DND-41 (cell line): ENCODE results near the gene SMAP2.
A peak's percentile ranks its signal among the peaks of the same experiment; 100 is the strongest.
"Not testable (repeated sequence)": the region's sequence is repeated elsewhere in the genome, so short reads cannot be mapped to it uniquely, and the experiment has no call there.

Experiments used
- ATAC-seq: fragments of 200-7000 bp; cut with Tn5 transposase; 3 replicates; pipeline ENCODE4 v1.9.1; 2021; ENCODE audit warnings: low read depth; ENCODE audit not compliant: insufficient read depth
- DNase-seq: peaks from one replicate; pipeline ENCODE4 v3.0.0-alpha.2; 2020
- H2AFZ ChIP-seq: 2 replicates; pipeline ENCODE4 v1.6.0; 2012; ENCODE audit warnings: low read depth, low read length
- H3K27ac ChIP-seq: 2 replicates; pipeline ENCODE4 v1.5.1; 2012; ENCODE audit warnings: low read length, inconsistent platforms
- H3K27me3 ChIP-seq: fragments of 200-600 bp; sonication (generic); 2 replicates; pipeline ENCODE4 v1.6.0; 2012; ENCODE audit warnings: low read length, mild to moderate bottlenecking, inconsistent platforms; ENCODE audit not compliant: insufficient read depth, poor library complexity
- H3K36me3 ChIP-seq: 2 replicates; pipeline ENCODE4 v1.5.1; 2012; ENCODE audit warnings: low read length, inconsistent platforms; ENCODE audit not compliant: insufficient read depth
- H3K4me1 ChIP-seq: 2 replicates; pipeline ENCODE4 v1.5.1; 2012; ENCODE audit warnings: mild to moderate bottlenecking, low read length; ENCODE audit not compliant: insufficient read depth
- H3K4me2 ChIP-seq: 2 replicates; pipeline ENCODE4 v1.6.0; 2012; ENCODE audit warnings: mild to moderate bottlenecking, moderate library complexity, low read length, inconsistent platforms; ENCODE audit not compliant: insufficient read depth
- H3K4me3 ChIP-seq, 2 experiments: fragments of 200-600 bp in 1 of 2; shearing (Covaris generic) in 1 of 2; 2 replicates each; pipeline ENCODE4 v1.5.1; 2012 to 2016; ENCODE audit warnings: inconsistent platforms in 2 of 2, low read length in 2 of 2, mild to moderate bottlenecking in 2 of 2, low read depth in 1 of 2, moderate library complexity in 1 of 2
- H3K79me2 ChIP-seq: 2 replicates; pipeline ENCODE4 v1.6.0; 2012; ENCODE audit warnings: low read length, inconsistent platforms; ENCODE audit not compliant: insufficient read depth
- H3K9ac ChIP-seq: 2 replicates; pipeline ENCODE4 v1.6.0; 2012; ENCODE audit warnings: low read depth, mild to moderate bottlenecking, inconsistent platforms, low read length, moderate library complexity
- H3K9me3 ChIP-seq: 2 replicates; pipeline ENCODE4 v1.5.1; 2012; ENCODE audit warnings: low read length, moderate library complexity, mild to moderate bottlenecking, inconsistent platforms; ENCODE audit not compliant: insufficient read depth, severe bottlenecking
- H4K20me1 ChIP-seq: 2 replicates; pipeline ENCODE4 v1.6.0; 2012; ENCODE audit warnings: low read length; ENCODE audit not compliant: insufficient read depth
- EZH2 ChIP-seq: IDR thresholded peaks from 3 replicates; pipeline ENCODE4 v1.6.1; 2012; ENCODE audit warnings: borderline replicate concordance, low read depth, mild to moderate bottlenecking, moderate library complexity, low read length, inconsistent platforms; ENCODE audit not compliant: severe bottlenecking
- TF ChIP-seq, protein P1 (sequence below): IDR thresholded peaks from 2 replicates; pipeline ENCODE4 v1.5.1; 2012; ENCODE audit warnings: borderline replicate concordance, low read length, moderate library complexity, mild to moderate bottlenecking; ENCODE audit not compliant: poor library complexity, severe bottlenecking; ENCODE audit errors: extremely low read depth

The SMAP2 gene

DNA sequence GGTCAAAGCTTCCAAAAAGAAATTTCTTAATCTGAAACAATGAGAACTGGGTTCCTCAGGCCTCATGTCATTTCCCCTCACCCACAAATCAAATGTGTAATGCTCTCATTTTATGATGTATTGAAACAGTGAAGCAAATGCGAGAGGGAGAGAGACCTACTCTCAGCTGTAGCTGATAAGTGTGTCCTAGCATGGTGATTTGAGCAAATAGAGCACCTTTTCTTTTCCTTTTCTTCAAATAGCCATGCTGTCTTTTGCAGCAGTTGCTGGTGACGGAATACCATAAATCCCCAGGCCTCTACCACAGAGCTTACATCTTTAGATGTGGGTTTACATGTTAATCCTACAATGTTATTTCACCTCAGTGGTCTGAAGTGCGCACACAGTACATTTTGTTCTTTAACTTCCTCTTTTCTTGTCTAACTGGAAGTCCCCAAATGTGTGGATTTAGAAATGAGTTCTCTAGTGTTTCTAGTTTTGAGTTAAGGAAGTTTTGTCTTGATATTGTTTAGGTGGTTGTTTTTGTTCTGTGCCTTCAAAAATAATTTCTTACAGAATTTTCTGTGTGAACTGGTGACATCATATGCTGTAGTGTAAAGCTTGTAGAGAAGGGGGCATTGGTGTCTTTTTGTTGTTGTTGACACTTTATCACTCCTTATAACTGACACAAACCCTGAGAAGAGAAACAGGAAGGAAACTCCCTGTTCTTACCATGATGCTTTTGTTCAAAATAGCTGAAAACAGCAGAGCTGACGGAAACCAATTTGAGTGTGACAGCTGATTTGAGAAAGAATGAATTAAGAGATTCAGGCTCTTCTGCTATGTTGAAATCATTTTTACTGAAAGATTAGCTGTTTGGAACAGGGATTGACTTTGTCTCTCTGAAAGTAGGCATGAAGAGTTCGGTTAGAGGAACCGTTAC, 12.2 kb downstream of the SMAP2 start:
- Histone ChIP-seq H3K9ac (peak overlapping the region; percentile 7; the same call in 1 of the 2 replicates), H3K27ac (peak overlapping the region; percentile 55), H3K27me3 (no peaks in the 10 kb centered on the region), H2AFZ (no peak overlapping the region), H3K4me2 (peak overlapping the region; percentile 53), H3K79me2 (peaks cover 20% of the 10 kb centered on the region), H3K9me3 (no peaks in the 10 kb centered on the region), H3K4me1 (peaks cover 37% of the 10 kb centered on the region), H3K4me3 (peak overlapping the region in 1 of 2 experiments; percentile 21; a peak in 2 of 4 replicates), H4K20me1 (peaks cover 50% of the 10 kb centered on the region), H3K36me3 (no peaks in the 10 kb centered on the region)
- TF ChIP-seq, protein P1, sequence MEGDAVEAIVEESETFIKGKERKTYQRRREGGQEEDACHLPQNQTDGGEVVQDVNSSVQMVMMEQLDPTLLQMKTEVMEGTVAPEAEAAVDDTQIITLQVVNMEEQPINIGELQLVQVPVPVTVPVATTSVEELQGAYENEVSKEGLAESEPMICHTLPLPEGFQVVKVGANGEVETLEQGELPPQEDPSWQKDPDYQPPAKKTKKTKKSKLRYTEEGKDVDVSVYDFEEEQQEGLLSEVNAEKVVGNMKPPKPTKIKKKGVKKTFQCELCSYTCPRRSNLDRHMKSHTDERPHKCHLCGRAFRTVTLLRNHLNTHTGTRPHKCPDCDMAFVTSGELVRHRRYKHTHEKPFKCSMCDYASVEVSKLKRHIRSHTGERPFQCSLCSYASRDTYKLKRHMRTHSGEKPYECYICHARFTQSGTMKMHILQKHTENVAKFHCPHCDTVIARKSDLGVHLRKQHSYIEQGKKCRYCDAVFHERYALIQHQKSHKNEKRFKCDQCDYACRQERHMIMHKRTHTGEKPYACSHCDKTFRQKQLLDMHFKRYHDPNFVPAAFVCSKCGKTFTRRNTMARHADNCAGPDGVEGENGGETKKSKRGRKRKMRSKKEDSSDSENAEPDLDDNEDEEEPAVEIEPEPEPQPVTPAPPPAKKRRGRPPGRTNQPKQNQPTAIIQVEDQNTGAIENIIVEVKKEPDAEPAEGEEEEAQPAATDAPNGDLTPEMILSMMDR, result no peak
- no peak for TF ChIP-seq EZH2
- peak; percentile 64 for DNase-seq
- ATAC-seq, result peak; percentile 99

DNA sequence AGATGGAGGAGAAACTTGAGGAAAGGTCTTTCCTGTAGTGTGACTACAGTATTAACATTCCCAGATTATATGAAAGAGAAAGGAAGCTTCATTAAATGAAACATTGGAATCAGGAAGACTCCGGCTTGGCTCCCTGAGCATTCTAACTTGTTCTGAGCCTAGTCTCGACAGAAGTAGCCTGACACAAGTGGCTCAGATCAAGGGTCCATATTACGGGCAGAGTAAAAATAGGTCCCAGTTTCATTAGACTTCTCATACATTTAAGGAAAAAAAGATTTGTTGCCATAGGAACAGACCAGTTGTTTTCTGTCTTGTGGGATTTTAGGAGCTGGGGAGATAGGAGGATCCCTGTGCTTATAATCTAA, 12.8 kb downstream of the SMAP2 start:
- no peak for DNase-seq
- H3K9me3 ChIP-seq, result no peaks in the 10 kb centered on the region
- H3K4me1 ChIP-seq, result peaks cover 37% of the 10 kb centered on the region
- no peak overlapping the region for H2AFZ ChIP-seq
- peak overlapping the region; percentile 55 for H3K27ac ChIP-seq
- H3K27me3 ChIP-seq, result no peaks in the 10 kb centered on the region
- peaks cover 48% of the 10 kb centered on the region for H4K20me1 ChIP-seq
- H3K36me3 ChIP-seq, result no peaks in the 10 kb centered on the region
- peak overlapping the region; percentile 7; the same call in 1 of the 2 replicates for H3K9ac ChIP-seq
- peak overlapping the region in 1 of 2 experiments; percentile 21; a peak in 2 of 4 replicates for H3K4me3 ChIP-seq
- peak overlapping the region; percentile 53 for H3K4me2 ChIP-seq
- TF ChIP-seq, protein P1, result no peak
- TF ChIP-seq EZH2, result no peak
- no peak for ATAC-seq
- peaks cover 20% of the 10 kb centered on the region for H3K79me2 ChIP-seq

DNA sequence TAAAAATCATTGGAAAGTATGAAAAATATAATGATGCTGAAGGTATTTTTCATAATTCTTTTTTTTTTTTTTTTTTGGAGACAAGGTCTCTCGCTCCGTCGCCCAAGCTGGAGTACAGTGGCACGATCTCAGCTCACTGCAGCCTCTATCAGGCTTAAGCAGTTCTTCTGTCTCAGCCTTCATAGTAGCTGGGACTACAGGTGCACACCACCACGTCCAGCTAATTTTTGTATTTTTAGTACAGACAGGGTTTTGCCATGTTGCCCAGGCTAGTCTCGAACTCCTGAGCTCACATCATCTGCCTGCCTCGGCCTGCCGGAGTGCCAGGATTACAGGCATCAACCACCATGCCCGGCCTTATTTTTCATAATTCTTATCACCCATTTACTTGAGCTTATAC, 13.3 kb downstream of the SMAP2 start:
- no peak overlapping the region for H3K4me3 ChIP-seq
- no peak for DNase-seq
- H3K4me2 ChIP-seq, result 0 out of 2 replicates have a peak overlapping the region, but pooled peaks have one; percentile 53
- H3K27me3 ChIP-seq, result no peaks in the 10 kb centered on the region
- no peak for TF ChIP-seq EZH2
- TF ChIP-seq, protein P1, result no peak
- H4K20me1 ChIP-seq, result peaks cover 47% of the 10 kb centered on the region
- no peak overlapping the region for H3K9ac ChIP-seq
- no peaks in the 10 kb centered on the region for H3K36me3 ChIP-seq
- H3K79me2 ChIP-seq, result peaks cover 20% of the 10 kb centered on the region
- ATAC-seq, result no peak
- no peak overlapping the region for H2AFZ ChIP-seq
- H3K27ac ChIP-seq, result no peak overlapping the region
- no peaks in the 10 kb centered on the region for H3K9me3 ChIP-seq
- H3K4me1 ChIP-seq, result peaks cover 37% of the 10 kb centered on the region

DNA sequence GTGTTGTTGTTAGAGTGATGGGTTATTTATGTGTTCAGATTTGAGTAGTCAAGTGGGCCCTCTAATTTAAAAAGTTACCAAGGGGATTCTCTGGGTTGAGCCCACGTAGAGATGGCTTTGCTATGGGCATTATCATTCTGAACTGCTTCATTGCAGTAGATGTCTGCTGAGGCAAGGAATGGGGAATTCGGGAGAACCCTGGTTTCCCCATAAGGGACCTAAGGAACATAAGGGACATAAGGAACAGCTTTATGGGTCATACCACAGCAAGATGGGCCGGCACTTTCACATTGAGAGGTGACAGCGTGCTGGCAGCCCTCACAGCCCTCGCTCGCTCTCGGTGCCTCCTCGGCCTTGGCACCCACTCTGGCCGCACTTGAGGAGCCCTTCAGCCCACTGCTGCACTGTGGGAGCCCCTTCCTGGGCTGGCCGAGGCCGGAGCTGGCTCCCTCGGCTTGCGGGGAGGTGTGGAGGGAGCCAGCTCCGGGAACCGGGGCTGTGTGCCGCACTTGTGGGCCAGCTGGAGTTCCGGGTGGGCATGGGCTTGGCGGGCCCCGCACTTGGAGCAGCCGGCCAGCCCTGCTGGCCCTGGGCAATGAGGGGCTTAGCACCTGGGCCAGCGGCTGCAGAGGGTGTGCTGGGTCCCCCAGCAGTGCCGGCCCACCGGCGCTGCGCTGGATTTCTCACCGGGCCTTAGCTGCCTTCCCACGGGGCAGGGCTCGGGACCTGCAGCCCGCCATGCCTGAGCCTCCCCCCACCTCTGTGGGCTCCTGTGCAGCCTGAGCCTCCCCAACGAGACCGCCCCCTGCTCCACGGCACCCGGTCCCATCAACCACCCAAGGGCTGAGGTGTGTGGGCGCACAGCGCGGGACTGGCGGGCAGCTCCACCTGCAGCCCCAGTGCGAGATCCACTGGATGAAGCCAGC, 14.1 kb downstream of the SMAP2 start:
- H3K27ac ChIP-seq, result not testable (repeated sequence)

DNA sequence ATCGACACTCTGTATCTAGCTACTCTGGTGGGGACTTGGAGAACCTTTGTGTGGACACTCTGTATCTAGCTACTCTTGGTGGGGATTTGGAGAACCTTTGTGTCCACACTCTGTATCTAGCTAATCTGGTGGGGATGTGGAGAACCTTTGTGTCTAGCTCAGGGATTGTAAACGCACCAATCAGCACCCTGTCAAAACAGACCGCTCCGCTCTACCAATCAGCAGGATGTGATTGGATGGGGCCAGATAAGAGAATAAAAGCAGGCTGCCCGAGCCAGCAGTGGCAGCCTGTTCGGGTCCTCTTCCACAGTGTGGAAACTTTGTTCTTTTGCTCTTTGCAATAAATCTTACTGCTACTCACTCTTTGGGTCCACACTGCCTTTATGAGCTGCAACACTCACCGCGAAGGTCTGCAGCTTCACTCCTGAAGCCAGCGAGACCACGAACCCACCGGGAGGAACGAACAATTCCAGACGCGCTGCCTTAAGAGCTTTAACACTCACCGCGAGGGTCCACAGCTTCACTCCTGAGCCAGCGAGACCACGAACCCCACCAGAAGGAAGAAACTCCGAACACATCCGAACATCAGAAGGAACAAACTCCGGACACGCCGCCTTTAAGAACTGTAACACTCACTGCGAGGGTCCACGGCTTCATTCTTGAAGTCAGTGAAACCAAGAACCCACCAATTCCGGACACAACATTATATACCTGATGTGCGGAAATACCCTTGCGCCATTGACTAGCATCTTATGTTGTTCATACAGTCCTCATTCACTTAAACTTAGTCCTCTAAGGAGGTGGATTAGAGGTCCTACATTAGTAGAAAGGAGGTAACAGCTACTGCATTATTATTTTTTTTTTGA, 15.2 kb downstream of the SMAP2 start:
- not testable (repeated sequence) for H2AFZ ChIP-seq, H3K27me3 ChIP-seq, H3K4me3 ChIP-seq, H3K4me2 ChIP-seq, DNase-seq, H3K36me3 ChIP-seq, H3K9me3 ChIP-seq, ATAC-seq, H3K9ac ChIP-seq, H3K27ac ChIP-seq
- H3K4me1 ChIP-seq, result peaks cover 33% of the 10 kb centered on the region
- H4K20me1 ChIP-seq, result peaks cover 39% of the 10 kb centered on the region
- peaks cover 13% of the 10 kb centered on the region for H3K79me2 ChIP-seq

More for the DNA sequence above, 14.1 kb downstream of the SMAP2 start:
- H3K4me2 ChIP-seq, ATAC-seq, H3K27me3 ChIP-seq, H2AFZ ChIP-seq, DNase-seq, H3K4me3 ChIP-seq, H3K36me3 ChIP-seq, H3K9ac ChIP-seq, H3K9me3 ChIP-seq: not testable (repeated sequence)
- H3K79me2 ChIP-seq, result peaks cover 15% of the 10 kb centered on the region
- peaks cover 37% of the 10 kb centered on the region for H3K4me1 ChIP-seq
- peaks cover 45% of the 10 kb centered on the region for H4K20me1 ChIP-seq
